Measurements from ENCODE around the gene CARD11. TPM values are rescaled to one million over a fixed set of nuclear protein-coding genes. Genes with fewer than 3 reads are reported as not detected.

Gene CARD11
- total and polyA plus RNA-seq, 2 donors (not counting 1 experiment from before 2014, with no cell fraction given): 129 to 135 TPM

- Histone ChIP-seq H3K4me2 (replicated peaks; ENCODE audit: low read depth, low read length, poor library complexity, severe bottlenecking) (no peak overlapping the region), H3K4me1 (ENCODE audit: control insufficient read depth in 2 of 2, insufficient read depth in 2 of 2, low read length in 2 of 2) (peaks cover 47 to 52% of the 10 kb centered on the region in 2 donors), H2AFZ (ENCODE audit: insufficient read depth, low read depth, low read length, poor library complexity, severe bottlenecking) (no peak overlapping the region), H3K4me3 (ENCODE audit: control extremely low read depth in 1 of 5, extremely low read depth in 1 of 5, insufficient read depth in 1 of 5, low read depth in 2 of 5, low read length in 4 of 5) (no peak overlapping the region), H4K20me1 (ENCODE audit: control insufficient read depth, insufficient read depth, low read length, poor library complexity, severe bottlenecking) (no peaks in the 10 kb centered on the region), H3K36me3 (replicated peaks in 1 of 2; ENCODE audit: control extremely low read depth in 1 of 2, control insufficient read depth in 1 of 2, extremely low read depth in 1 of 2, insufficient read depth in 2 of 2, low read length in 1 of 2) (no peaks in the 10 kb centered on the region), H3K9me3 (ENCODE audit: control extremely low read depth in 1 of 3, control insufficient read depth in 2 of 3, insufficient read depth in 1 of 3, low read length in 2 of 3) (no peaks in the 10 kb centered on the region), H3K27me3 (replicated peaks in 1 of 4; ENCODE audit: control extremely low read depth in 1 of 4, control insufficient read depth in 3 of 4, insufficient read depth in 4 of 4, low read length in 3 of 4) (no peaks in the 10 kb centered on the region), H3K9ac (ENCODE audit: low read length) (no peak overlapping the region), H3K79me2 (ENCODE audit: control insufficient read depth, insufficient read depth, low read length) (peaks cover 5% of the 10 kb centered on the region), H3K27ac (ENCODE audit: low read length in 2 of 2) (no peak overlapping the region)
- Mint-ChIP-seq H3K4me1 (peaks cover 57% of the 10 kb centered on the region), H3K9me3 (ENCODE audit: insufficient read depth) (no peaks in the 10 kb centered on the region), H3K4me3 (no peak overlapping the region), H3K27ac (peak overlapping the region; percentile 33), H3K27me3 (no peaks in the 10 kb centered on the region)
- WGBS (ENCODE audit: insufficient coverage): 78% methylated on average over 4 of the region's 5 CpGs
- DNase-seq: no peak
- ChIA-PET CTCF (interaction anchor here (0.8 to 8.1 kb wide), 13 partner anchors 9 to 200 kb away, joined by 3 to 74 read pairs (median 5); no protein-coding TSS in a partner anchor), POLR2A (interaction anchor here (0.6 to 1.5 kb wide), 2 partner anchors 22 to 29 kb away, joined by 3 to 5 read pairs; no protein-coding TSS in a partner anchor)
- TF ChIP-seq CTCF (IDR thresholded peaks at IDR 0.05) (no peak), EZH2 (IDR thresholded peaks at IDR 0.05; ENCODE audit: borderline replicate concordance, insufficient read depth, low read depth, low read length, poor library complexity, severe bottlenecking) (no peak)
- intact Hi-C loops (cut with micrococcal nuclease): loop anchor here (10.0 kb wide), 1 partner anchor 199 kb away; no protein-coding TSS in a partner anchor
- no peak for ATAC-seq (ENCODE audit: low read depth)
Measured at GRCh38 chr7:3064067-3064466, 20.4 kb upstream of the CARD11 start.

- CTCF ChIA-PET: interaction anchor here (0.8 to 8.1 kb wide), 3 partner anchors 10 to 92 kb away, joined by 3 to 74 read pairs (median 5); no protein-coding TSS in a partner anchor
- Mint-ChIP-seq H3K27me3 (no peaks in the 10 kb centered on the region), H3K9me3 (ENCODE audit: insufficient read depth) (no peaks in the 10 kb centered on the region), H3K4me1 (peaks cover 48% of the 10 kb centered on the region), H3K27ac (no peak overlapping the region), H3K4me3 (peak overlapping the region; percentile 19)
- TF ChIP-seq EZH2 (IDR thresholded peaks at IDR 0.05; ENCODE audit: borderline replicate concordance, insufficient read depth, low read depth, low read length, poor library complexity, severe bottlenecking) (no peak), CTCF (IDR thresholded peaks at IDR 0.05) (no peak)
- ATAC-seq (ENCODE audit: low read depth) (peak; percentile 59), DNase-seq (peak; percentile 27)
- Histone ChIP-seq H3K4me2 (replicated peaks; ENCODE audit: low read depth, low read length, poor library complexity, severe bottlenecking) (peak overlapping the region; percentile 36), H4K20me1 (ENCODE audit: control insufficient read depth, insufficient read depth, low read length, poor library complexity, severe bottlenecking) (no peaks in the 10 kb centered on the region), H3K79me2 (ENCODE audit: control insufficient read depth, insufficient read depth, low read length) (peaks cover 5% of the 10 kb centered on the region), H3K9me3 (ENCODE audit: control extremely low read depth in 1 of 3, control insufficient read depth in 2 of 3, insufficient read depth in 1 of 3, low read length in 2 of 3) (no peaks in the 10 kb centered on the region), H3K27me3 (replicated peaks in 1 of 4; ENCODE audit: control extremely low read depth in 1 of 4, control insufficient read depth in 3 of 4, insufficient read depth in 4 of 4, low read length in 3 of 4) (no peaks in the 10 kb centered on the region), H3K4me1 (ENCODE audit: control insufficient read depth in 2 of 2, insufficient read depth in 2 of 2, low read length in 2 of 2) (peaks cover 39 to 44% of the 10 kb centered on the region in 2 donors), H3K9ac (ENCODE audit: low read length) (no peak overlapping the region), H3K36me3 (replicated peaks in 1 of 2; ENCODE audit: control extremely low read depth in 1 of 2, control insufficient read depth in 1 of 2, extremely low read depth in 1 of 2, insufficient read depth in 2 of 2, low read length in 1 of 2) (no peaks in the 10 kb centered on the region), H2AFZ (ENCODE audit: insufficient read depth, low read depth, low read length, poor library complexity, severe bottlenecking) (peak overlapping the region; percentile 35), H3K27ac (ENCODE audit: low read length in 2 of 2) (no peak overlapping the region), H3K4me3 (ENCODE audit: control extremely low read depth in 1 of 5, extremely low read depth in 1 of 5, insufficient read depth in 1 of 5, low read depth in 2 of 5, low read length in 4 of 5) (no peak overlapping the region)
- WGBS (ENCODE audit: insufficient coverage): 52% methylated on average over 5 of the region's 7 CpGs
- intact Hi-C loops (cut with micrococcal nuclease): loop anchor here (10.0 kb wide), 1 partner anchor 198 kb away; no protein-coding TSS in a partner anchor
- POLR2A ChIA-PET: interaction anchor here (0.9 kb wide), 1 partner anchor 30 kb away, joined by 4 read pairs; no protein-coding TSS in a partner anchor
Measured at GRCh38 chr7:3063016-3063753, 19.5 kb upstream of the CARD11 start.
